GM20000 (cell line): Measurements from ENCODE around the gene CHGA.

ENCODE experiments used
- DNase-seq: peaks from one replicate; pipeline ENCODE4 v3.0.0; 2012; ENCODE audit warnings: low spot score
- TF ChIP-seq, protein P1 (sequence below): IDR thresholded peaks from 2 replicates; pipeline ENCODE4 v1.5.1; 2012; ENCODE audit warnings: mild to moderate bottlenecking, control low read depth; ENCODE audit errors: extremely low read depth, missing control alignments

Gene CHGA

GRCh38 chr14:92948647-92949046 lies 25.7 kb downstream of the CHGA start:
- no peak for DNase-seq
- TF ChIP-seq, protein P1, sequence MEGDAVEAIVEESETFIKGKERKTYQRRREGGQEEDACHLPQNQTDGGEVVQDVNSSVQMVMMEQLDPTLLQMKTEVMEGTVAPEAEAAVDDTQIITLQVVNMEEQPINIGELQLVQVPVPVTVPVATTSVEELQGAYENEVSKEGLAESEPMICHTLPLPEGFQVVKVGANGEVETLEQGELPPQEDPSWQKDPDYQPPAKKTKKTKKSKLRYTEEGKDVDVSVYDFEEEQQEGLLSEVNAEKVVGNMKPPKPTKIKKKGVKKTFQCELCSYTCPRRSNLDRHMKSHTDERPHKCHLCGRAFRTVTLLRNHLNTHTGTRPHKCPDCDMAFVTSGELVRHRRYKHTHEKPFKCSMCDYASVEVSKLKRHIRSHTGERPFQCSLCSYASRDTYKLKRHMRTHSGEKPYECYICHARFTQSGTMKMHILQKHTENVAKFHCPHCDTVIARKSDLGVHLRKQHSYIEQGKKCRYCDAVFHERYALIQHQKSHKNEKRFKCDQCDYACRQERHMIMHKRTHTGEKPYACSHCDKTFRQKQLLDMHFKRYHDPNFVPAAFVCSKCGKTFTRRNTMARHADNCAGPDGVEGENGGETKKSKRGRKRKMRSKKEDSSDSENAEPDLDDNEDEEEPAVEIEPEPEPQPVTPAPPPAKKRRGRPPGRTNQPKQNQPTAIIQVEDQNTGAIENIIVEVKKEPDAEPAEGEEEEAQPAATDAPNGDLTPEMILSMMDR, result no peak

DNA sequence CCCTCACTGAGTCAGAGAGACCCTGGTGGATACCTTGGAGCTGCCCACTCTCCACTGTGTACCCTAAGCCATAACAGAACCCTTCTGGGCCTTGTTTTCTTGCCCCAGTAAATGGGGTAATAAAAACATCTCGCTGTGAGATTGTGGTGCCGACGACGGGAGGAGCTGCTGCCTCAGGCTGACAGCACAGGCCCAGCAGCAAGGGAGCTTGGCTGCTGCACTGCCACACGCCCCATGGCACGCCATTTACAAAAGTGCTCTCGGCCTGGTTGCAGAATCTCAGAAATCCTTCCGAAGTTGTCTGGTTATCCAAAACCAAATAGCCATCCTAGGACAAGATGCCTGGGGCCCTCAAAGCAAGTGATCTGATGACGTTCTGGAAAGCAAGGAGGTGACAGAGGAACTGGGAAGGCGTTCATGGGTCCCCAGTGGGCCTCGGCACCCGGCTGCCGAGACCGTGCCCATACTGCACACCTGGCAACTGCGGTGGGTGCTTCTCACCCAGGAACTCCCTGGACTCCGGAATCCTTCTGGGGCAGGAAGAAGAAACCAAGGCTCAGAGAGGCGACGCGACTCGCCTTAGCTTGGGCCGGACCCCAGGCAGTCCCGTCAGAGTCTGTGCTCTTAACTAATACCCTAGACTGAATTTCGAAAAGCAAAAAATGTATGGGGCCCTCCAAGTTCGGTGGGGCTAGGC lies 26.7 kb downstream of the CHGA start:
- no peak for DNase-seq
- TF ChIP-seq, protein P1, result no peak

GRCh38 chr14:92950193-92950540 lies 27.2 kb downstream of the CHGA start:
- TF ChIP-seq, protein P1, result no peak
- DNase-seq, result no peak

DNA sequence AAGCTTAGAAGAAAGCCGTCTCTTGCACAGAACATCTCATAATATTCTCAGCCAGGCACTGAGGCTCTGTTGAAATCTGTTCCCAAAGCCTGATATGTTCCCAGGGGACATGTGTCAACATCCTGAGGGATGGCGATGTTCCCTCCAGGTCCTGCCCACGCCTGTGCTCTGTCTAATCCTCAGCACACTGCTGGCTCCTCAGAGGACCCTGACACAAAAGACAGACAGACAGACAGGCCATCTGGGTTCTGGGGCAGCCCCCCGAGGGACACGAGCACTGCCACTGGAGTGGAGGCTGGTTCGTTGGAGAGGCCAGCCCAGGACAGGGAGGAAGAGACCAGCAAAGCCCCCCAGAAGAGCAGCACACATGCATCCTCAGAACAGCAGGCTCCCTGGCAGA lies 27.8 kb downstream of the CHGA start:
- no peak for DNase-seq
- TF ChIP-seq, protein P1, result no peak

- TF ChIP-seq, protein P1, result no peak
Measured at GRCh38 chr14:92951261-92951660, 28.3 kb downstream of the CHGA start.

DNA sequence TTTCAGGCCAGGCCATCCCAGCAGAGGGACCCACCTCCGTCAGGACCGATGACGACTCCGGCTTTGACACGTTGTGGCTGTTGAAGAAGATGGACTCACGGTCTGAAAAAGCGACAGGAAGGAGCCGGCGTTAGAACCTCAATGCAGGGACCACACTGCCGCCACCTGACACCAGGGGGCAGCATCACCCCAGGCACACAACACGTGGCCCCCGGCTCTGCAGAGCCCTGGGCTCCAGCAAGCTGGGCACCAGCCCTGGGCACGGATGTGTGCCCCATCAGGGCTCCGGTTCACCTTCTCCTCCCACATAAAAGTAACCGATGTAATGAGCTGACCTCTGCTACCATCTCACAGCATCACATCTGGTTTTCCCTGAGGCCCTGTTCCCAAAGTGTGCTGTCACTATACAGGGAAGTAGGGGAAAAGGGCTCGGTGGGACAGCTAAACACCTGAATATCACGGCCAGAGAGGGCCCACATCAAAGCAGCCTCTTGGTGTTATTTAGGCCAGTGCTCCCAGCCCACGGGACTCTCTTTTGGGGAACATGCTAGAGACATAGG lies 29.0 kb downstream of the CHGA start:
- TF ChIP-seq, protein P1, result peak; percentile 90
- peak; percentile 94 for DNase-seq

More at GRCh38 chr14:92951261-92951660, 28.3 kb downstream of the CHGA start:
- DNase-seq, result no peak

GRCh38 chr14:92952481-92953298 lies 29.7 kb downstream of the CHGA start:
- DNase-seq, result no peak
- TF ChIP-seq, protein P1, result no peak
